Activated gamma-delta T cell treated with Interleukin-2 at 50 U/mL for 16 hours (primary cell): ENCODE measurements around the gene NEDD4L.
"Not testable (repeated sequence)": the region's sequence is repeated elsewhere in the genome, so short reads cannot be mapped to it uniquely, and the experiment has no call there.

Source experiments
- DNase-seq: peaks from one replicate; pipeline ENCODE4 v3.0.0-alpha.2; 2020

Gene NEDD4L

GRCh38 chr18:58362027-58362575 lies 318.1 kb downstream of the NEDD4L start:
- no peak for DNase-seq

GRCh38 chr18:58362829-58363271 lies 318.8 kb downstream of the NEDD4L start:
- no peak for DNase-seq

- DNase-seq: no peak
Observed at GRCh38 chr18:58363767-58364540, 319.9 kb downstream of the NEDD4L start.

- DNase-seq: no peak
Observed at GRCh38 chr18:58364876-58365528, 321.0 kb downstream of the NEDD4L start.

GRCh38 chr18:58367425-58368140 lies 323.6 kb downstream of the NEDD4L start:
- no peak for DNase-seq

GRCh38 chr18:58369616-58370015 lies 325.6 kb downstream of the NEDD4L start:
- DNase-seq: no peak

GRCh38 chr18:58370038-58370580 lies 326.1 kb downstream of the NEDD4L start:
- DNase-seq: no peak

GRCh38 chr18:58370612-58371011 lies 326.6 kb downstream of the NEDD4L start:
- DNase-seq: no peak

- no peak for DNase-seq
Observed at GRCh38 chr18:58373481-58373880, 329.5 kb downstream of the NEDD4L start.

- DNase-seq: no peak
Observed at GRCh38 chr18:58375051-58375450, 331.0 kb downstream of the NEDD4L start.

GRCh38 chr18:58378411-58379379 lies 334.7 kb downstream of the NEDD4L start:
- no peak for DNase-seq

- no peak for DNase-seq
Observed at GRCh38 chr18:58379443-58379842, 335.4 kb downstream of the NEDD4L start.

GRCh38 chr18:58380113-58380512 lies 336.1 kb downstream of the NEDD4L start:
- not testable (repeated sequence) for DNase-seq

- DNase-seq: no peak
Observed at GRCh38 chr18:58381676-58382411, 337.8 kb downstream of the NEDD4L start.

GRCh38 chr18:58382446-58382845 lies 338.4 kb downstream of the NEDD4L start:
- no peak for DNase-seq

- no peak for DNase-seq
Observed at GRCh38 chr18:58385472-58385871, 341.4 kb downstream of the NEDD4L start.

- DNase-seq: no peak
Observed at GRCh38 chr18:58386780-58387179, 342.8 kb downstream of the NEDD4L start.

GRCh38 chr18:58387716-58388115 lies 343.7 kb downstream of the NEDD4L start:
- DNase-seq: no peak

- no peak for DNase-seq
Observed at GRCh38 chr18:58388736-58389135, 344.7 kb downstream of the NEDD4L start.

GRCh38 chr18:58389745-58390144 lies 345.7 kb downstream of the NEDD4L start:
- DNase-seq: no peak

- no peak for DNase-seq
Observed at GRCh38 chr18:58390399-58390798, 346.4 kb downstream of the NEDD4L start.
